SK-N-SH (cell line): ENCODE results near the gene GLRX5.
A peak's percentile ranks its signal among the peaks of the same experiment; 100 is the strongest.

Experiments
- EZH2phosphoT487 ChIP-seq: fragments of 200-600 bp; sonication (generic); IDR thresholded peaks from 2 replicates; pipeline ENCODE4 v1.6.1; 2017; ENCODE audit warnings: low read depth, mixed run types, mild to moderate bottlenecking, antibody characterized with exemption, moderate library complexity, borderline replicate concordance
- FOSL2 ChIP-seq: IDR thresholded peaks from 2 replicates; pipeline ENCODE4 v1.4.0; 2012; ENCODE audit warnings: low read depth, mild to moderate bottlenecking, moderate library complexity, borderline replicate concordance
- GABPA ChIP-seq: IDR thresholded peaks from 2 replicates; pipeline ENCODE4 v1.4.0; 2012; ENCODE audit warnings: low read depth, mild to moderate bottlenecking
- GATA2 ChIP-seq: sonication (generic); formaldehyde crosslinking; IDR thresholded peaks from 2 replicates; pipeline ENCODE4 v1.5.0; 2020; ENCODE audit warnings: mild to moderate bottlenecking, missing genetic modification reagents
- MXI1 ChIP-seq: IDR thresholded peaks from 2 replicates; pipeline ENCODE4 v1.6.1; 2012; ENCODE audit warnings: mild to moderate bottlenecking, low read depth, low read length, improper control_type of control experiment
- POLR2AphosphoS5 ChIP-seq: IDR thresholded peaks from 2 replicates; pipeline ENCODE4 v1.6.1; 2012; ENCODE audit warnings: low read depth, low read length
- SMC3 ChIP-seq: IDR thresholded peaks from 2 replicates; pipeline ENCODE4 v1.6.1; 2012; ENCODE audit warnings: low read depth, low read length, improper control_type of control experiment
- TF ChIP-seq, protein P1 (sequence below): fragments of 200-600 bp; sonication (generic); IDR thresholded peaks from 2 replicates; pipeline ENCODE4 v1.6.1; 2017; ENCODE audit warnings: antibody characterized with exemption, mild to moderate bottlenecking, moderate library complexity
- TF ChIP-seq, protein P2 (sequence below): IDR thresholded peaks from 2 replicates; pipeline ENCODE4 v1.4.0; 2012; ENCODE audit warnings: low read depth
- TF ChIP-seq, protein P3 (sequence below): IDR thresholded peaks from 2 replicates; pipeline ENCODE4 v1.4.0; 2012; ENCODE audit warnings: low read depth, borderline replicate concordance

DNA sequence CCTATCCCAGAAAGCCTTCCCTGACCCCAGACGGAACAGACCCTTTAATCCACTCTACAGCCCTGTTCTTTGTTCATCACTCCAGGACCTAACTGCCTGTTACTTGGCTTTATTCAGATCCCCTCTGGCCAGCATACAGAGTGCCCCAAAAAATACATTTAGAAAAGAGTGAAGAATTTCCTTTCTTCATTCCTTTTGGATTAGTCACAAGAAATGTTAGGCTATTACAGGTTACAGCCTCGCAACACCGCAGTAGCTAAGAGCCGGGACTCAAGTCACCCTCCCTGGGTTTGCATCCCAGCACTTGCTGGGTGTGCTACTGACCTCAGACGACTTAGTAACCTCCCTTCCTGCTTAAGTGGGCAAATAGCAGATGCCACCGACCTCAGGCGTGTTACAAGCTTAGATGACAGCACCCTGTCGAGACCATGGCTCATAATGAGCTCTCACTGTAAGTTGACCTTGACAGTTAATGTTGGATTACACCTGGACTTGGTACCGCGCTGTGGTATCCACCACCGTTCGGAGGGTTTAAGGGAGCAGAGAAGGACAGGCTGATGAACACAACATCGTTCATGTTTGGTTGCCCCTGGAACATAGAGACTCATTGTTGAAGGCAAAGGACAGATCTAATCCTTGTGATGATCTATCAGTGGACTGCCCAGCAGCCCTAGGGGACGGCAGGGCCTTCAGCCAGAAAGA lies 12.9 kb downstream of the GLRX5 start:
- TF ChIP-seq, protein P1, sequence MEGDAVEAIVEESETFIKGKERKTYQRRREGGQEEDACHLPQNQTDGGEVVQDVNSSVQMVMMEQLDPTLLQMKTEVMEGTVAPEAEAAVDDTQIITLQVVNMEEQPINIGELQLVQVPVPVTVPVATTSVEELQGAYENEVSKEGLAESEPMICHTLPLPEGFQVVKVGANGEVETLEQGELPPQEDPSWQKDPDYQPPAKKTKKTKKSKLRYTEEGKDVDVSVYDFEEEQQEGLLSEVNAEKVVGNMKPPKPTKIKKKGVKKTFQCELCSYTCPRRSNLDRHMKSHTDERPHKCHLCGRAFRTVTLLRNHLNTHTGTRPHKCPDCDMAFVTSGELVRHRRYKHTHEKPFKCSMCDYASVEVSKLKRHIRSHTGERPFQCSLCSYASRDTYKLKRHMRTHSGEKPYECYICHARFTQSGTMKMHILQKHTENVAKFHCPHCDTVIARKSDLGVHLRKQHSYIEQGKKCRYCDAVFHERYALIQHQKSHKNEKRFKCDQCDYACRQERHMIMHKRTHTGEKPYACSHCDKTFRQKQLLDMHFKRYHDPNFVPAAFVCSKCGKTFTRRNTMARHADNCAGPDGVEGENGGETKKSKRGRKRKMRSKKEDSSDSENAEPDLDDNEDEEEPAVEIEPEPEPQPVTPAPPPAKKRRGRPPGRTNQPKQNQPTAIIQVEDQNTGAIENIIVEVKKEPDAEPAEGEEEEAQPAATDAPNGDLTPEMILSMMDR, result no peak
- TF ChIP-seq, protein P2, sequence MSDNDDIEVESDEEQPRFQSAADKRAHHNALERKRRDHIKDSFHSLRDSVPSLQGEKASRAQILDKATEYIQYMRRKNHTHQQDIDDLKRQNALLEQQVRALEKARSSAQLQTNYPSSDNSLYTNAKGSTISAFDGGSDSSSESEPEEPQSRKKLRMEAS, result no peak
- TF ChIP-seq GATA2 (CRISPR knock-in tag), result no peak
- TF ChIP-seq GABPA, result no peak
- TF ChIP-seq MXI1, result no peak
- TF ChIP-seq POLR2AphosphoS5, result no peak
- peak; percentile 44; the same call in 1 of the 2 replicates for TF ChIP-seq FOSL2
- TF ChIP-seq EZH2phosphoT487, result no peak
- TF ChIP-seq, protein P3, sequence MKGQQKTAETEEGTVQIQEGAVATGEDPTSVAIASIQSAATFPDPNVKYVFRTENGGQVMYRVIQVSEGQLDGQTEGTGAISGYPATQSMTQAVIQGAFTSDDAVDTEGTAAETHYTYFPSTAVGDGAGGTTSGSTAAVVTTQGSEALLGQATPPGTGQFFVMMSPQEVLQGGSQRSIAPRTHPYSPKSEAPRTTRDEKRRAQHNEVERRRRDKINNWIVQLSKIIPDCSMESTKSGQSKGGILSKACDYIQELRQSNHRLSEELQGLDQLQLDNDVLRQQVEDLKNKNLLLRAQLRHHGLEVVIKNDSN, result no peak
- TF ChIP-seq SMC3, result no peak
